ENCODE measurements around the gene TMEM40.

DNA sequence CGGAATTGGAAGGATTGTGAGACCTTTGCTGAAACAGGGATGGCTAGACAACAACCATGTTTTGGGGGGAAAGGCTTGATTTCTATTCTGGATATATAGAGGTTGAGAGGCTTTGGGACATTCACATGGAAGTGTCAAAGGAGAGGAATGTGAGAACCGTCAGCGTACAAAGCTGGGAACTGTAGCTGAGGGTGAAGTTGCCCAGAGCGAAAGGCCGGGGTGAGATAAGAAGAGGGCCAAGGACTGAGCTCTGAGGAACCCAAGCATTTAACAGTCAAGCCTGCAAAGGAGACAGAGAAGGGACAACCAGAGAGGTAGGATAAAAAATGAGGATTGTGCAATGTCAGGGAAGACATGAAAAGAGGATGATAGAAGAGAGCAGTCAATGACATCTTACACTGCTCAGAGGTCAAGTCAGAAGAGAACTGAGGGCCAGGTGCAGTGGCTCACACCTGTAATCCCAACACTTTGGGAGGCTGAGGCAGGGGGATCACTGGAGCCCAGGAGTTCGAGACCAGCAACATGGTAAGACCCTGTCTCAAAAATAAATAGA, 53.6 kb downstream of the TMEM40 start:
- TF ChIP-seq ZNF561 (tag by site-specific recombination; IDR thresholded peaks at IDR 0.05; ENCODE audit: borderline replicate concordance) (no peak), ZNF501 (tag by site-specific recombination; IDR thresholded peaks at IDR 0.05) (no peak), ZNF423 (tag by site-specific recombination; IDR thresholded peaks at IDR 0.05) (no peak), REST (tag by site-specific recombination; IDR thresholded peaks at IDR 0.05) (no peak), ZNF518A (tag by site-specific recombination; conservative IDR thresholded peaks at IDR 0.05; ENCODE audit: low read depth) (no peak), ZNF350 (tag by site-specific recombination; IDR thresholded peaks at IDR 0.05) (no peak), ZNF404 (tag by site-specific recombination; IDR thresholded peaks at IDR 0.05) (no peak)
- TF ChIP-seq, protein P1, sequence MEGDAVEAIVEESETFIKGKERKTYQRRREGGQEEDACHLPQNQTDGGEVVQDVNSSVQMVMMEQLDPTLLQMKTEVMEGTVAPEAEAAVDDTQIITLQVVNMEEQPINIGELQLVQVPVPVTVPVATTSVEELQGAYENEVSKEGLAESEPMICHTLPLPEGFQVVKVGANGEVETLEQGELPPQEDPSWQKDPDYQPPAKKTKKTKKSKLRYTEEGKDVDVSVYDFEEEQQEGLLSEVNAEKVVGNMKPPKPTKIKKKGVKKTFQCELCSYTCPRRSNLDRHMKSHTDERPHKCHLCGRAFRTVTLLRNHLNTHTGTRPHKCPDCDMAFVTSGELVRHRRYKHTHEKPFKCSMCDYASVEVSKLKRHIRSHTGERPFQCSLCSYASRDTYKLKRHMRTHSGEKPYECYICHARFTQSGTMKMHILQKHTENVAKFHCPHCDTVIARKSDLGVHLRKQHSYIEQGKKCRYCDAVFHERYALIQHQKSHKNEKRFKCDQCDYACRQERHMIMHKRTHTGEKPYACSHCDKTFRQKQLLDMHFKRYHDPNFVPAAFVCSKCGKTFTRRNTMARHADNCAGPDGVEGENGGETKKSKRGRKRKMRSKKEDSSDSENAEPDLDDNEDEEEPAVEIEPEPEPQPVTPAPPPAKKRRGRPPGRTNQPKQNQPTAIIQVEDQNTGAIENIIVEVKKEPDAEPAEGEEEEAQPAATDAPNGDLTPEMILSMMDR (tag by site-specific recombination; IDR thresholded peaks at IDR 0.05), result no peak

All from HEK293 (cell line).